ENCODE results near the gene CCDC157. TPM values are rescaled to one million over a fixed set of nuclear protein-coding genes. Genes with fewer than 3 reads are reported as not detected.
A peak's percentile ranks its signal among the peaks of the same experiment; 100 is the strongest.

CCDC157 gene
- total RNA-seq, 1 experiment from 2014 or later: 1.9 TPM

DNA sequence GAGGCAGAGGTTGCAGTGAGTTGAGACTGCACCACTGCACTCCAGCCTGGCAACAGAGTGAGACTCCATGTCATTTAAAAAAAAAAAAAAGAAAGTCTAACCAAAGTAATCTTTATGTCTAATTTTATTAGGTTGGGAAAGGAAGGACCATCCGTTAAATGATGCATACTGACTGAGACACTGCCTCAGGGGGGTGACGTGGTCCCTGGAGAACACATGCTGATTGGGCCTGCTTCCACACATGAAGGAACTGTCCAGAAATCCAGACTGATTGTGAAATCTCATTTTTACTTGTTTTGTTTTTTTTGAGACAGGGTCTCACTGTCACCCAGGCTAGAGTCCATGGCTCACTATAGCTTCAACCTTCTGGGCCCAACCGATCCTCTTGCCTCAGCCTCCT, 5.6 kb upstream of the CCDC157 start:
- no peak overlapping the region for H3K27ac ChIP-seq
- no peak overlapping the region for H3K4me3 ChIP-seq
- H3K4me1 ChIP-seq (replicated peaks): peaks cover 10% of the 10 kb centered on the region
- no peaks in the 10 kb centered on the region for H3K9me3 ChIP-seq (replicated peaks)
- no peaks in the 10 kb centered on the region for H3K27me3 ChIP-seq (replicated peaks)
- no peak for DNase-seq (ENCODE audit: low read depth in 1 of 2, low spot score in 2 of 2)
- H3K36me3 ChIP-seq: peaks cover 81% of the 10 kb centered on the region

DNA sequence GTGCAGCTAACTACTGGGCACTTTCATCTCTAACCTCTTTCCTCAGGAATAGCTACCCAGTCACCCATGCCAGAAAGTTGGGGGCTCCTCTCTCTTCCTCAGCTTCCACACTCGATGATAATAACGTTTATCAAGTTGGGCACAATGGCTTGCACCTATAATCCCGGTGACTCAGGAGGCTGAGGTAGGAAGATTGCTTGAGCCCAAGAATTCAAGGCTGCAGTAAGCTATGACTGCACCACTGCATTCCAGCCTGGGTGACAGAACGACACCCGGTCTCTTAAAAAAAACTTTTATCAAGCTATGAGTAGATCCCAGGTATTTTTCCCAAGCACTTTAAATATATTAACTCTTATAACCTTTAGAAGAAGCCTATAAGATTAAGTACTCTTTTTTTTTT, 2.2 kb upstream of the CCDC157 start:
- Histone ChIP-seq H3K36me3 (peaks cover 56% of the 10 kb centered on the region), H3K4me3 (no peak overlapping the region), H3K27me3 (replicated peaks) (no peaks in the 10 kb centered on the region), H3K27ac (no peak overlapping the region), H3K4me1 (replicated peaks) (peaks cover 10% of the 10 kb centered on the region), H3K9me3 (replicated peaks) (no peaks in the 10 kb centered on the region)
- no peak for DNase-seq (ENCODE audit: low read depth in 1 of 2, low spot score in 2 of 2)

DNA sequence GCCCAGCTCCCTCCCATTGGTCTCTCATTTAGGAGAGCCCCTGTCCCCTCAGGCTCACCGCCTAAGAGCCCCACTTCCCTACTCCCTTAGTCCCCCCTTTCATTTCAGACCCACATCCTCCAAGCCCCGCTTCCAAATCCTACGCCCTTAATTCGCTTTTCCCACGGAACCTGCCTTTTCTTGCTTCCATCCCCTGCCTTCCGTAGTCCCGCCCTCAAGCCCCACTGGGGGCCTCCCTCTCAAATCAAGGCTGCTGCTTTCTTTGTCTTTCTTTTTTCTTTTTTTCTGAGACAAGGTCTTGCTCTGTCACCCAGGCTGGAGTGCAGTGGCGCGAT, 396 bp downstream of the CCDC157 start:
- no peaks in the 10 kb centered on the region for H3K27me3 ChIP-seq (replicated peaks)
- peaks cover 10% of the 10 kb centered on the region for H3K4me1 ChIP-seq (replicated peaks)
- peak overlapping the region; percentile 98 for H3K4me3 ChIP-seq
- H3K27ac ChIP-seq: peak overlapping the region; percentile 91
- peaks cover 36% of the 10 kb centered on the region for H3K36me3 ChIP-seq
- no peaks in the 10 kb centered on the region for H3K9me3 ChIP-seq (replicated peaks)
- DNase-seq (ENCODE audit: low read depth in 1 of 2, low spot score in 2 of 2): no peak

DNA sequence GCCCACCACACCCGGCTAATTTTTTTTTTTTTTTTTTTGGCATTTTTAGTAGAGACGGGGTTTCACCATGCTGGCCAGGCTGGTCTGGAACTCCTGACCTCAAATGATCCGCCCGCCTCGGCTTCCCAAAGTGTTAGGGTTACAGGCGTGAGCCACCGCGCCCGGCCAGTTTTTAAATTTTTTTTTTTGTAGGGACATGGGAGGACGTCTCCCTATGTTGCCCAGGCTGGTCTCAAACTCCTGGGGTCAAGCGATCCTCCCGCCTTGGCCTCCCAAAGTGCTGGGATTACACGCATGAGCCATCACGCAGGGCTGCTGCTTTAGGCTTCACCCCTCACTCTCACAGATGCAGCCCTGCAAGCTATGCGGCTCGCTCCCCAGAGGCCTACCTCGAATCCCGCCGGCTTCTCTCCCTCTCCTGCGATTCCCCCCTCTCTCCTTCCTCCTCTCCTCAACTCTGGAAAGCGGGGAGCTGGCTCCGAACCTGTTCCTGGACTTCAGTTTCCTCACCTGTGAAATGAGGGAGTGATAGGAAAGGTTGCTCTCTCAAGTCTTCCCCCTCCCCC, 926 bp downstream of the CCDC157 start:
- H3K4me1 ChIP-seq (replicated peaks): peaks cover 10% of the 10 kb centered on the region
- DNase-seq (ENCODE audit: low read depth in 1 of 2, low spot score in 2 of 2): no peak
- no peak overlapping the region for H3K4me3 ChIP-seq
- no peak overlapping the region for H3K27ac ChIP-seq
- no peaks in the 10 kb centered on the region for H3K27me3 ChIP-seq (replicated peaks)
- H3K36me3 ChIP-seq: peaks cover 31% of the 10 kb centered on the region
- no peaks in the 10 kb centered on the region; the same call in 1 of the 2 replicates for H3K9me3 ChIP-seq (replicated peaks)

DNA sequence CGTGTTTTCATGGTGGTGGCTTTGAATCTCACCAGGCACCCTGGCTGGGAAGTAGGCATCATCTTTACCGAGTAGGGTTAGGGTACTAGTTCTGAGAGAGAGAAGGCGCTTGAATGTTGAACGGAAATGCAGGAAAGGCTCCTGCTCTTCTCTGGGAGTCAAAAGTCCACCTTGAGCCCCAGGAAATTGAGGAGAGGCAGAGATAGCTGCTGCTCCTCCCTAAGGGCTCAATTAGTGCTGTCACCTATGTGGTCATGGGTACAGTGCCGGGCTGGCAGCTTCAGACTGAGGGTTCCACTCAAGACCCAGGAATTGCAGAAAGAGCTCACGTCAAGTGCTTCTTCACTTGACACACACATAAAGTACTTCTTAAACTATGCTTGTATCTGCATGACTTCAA, 1.7 kb downstream of the CCDC157 start:
- H3K4me3 ChIP-seq: no peak overlapping the region
- peaks cover 10% of the 10 kb centered on the region for H3K4me1 ChIP-seq (replicated peaks)
- H3K27ac ChIP-seq: no peak overlapping the region
- H3K27me3 ChIP-seq (replicated peaks): no peaks in the 10 kb centered on the region
- peaks cover 26% of the 10 kb centered on the region for H3K36me3 ChIP-seq
- no peak for DNase-seq (ENCODE audit: low read depth in 1 of 2, low spot score in 2 of 2)
- no peaks in the 10 kb centered on the region; the same call in 1 of the 2 replicates for H3K9me3 ChIP-seq (replicated peaks)

DNA sequence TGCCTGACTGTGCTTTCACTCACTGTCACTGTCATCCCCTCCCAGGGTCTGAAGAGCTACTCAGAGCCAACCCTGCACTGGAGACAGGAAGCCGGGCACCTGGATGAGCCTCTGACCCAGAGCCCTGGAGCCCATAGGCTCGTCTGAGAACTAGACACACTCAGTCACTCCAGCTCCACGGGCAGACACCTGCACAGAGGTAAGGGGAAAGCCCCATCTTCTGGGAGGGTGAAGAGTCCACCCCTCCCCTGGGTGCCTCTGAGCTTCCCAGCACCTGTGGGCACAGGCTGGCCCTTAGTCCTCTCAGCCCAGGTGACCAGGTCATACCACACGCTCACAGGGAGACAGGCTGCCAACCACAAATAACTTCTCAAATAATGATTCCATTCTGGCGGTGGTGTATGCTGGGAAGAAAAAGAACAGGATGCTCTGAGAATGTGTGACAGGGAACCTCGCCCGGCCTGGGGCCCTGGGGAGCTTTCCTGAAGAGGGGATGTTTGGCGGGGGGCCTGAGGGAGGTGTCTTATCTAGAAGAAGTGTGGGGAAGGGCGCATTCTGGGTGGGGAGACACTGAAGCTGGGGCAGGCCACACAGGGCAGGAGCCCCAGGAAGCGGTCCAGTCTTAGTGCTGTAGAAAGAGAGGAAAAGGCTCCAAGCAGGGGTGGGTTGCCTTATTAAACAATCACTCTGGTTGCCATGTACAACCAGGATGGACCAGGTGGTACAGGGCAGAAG, 5.3 kb downstream of the CCDC157 start:
- no peaks in the 10 kb centered on the region for H3K27me3 ChIP-seq (replicated peaks)
- no peaks in the 10 kb centered on the region; the same call in 1 of the 2 replicates for H3K36me3 ChIP-seq
- no peak overlapping the region for H3K27ac ChIP-seq
- H3K4me3 ChIP-seq: no peak overlapping the region
- H3K4me1 ChIP-seq (replicated peaks): no peaks in the 10 kb centered on the region
- H3K9me3 ChIP-seq (replicated peaks): no peaks in the 10 kb centered on the region; the same call in 1 of the 2 replicates
- DNase-seq (ENCODE audit: low read depth in 1 of 2, low spot score in 2 of 2): no peak

DNA sequence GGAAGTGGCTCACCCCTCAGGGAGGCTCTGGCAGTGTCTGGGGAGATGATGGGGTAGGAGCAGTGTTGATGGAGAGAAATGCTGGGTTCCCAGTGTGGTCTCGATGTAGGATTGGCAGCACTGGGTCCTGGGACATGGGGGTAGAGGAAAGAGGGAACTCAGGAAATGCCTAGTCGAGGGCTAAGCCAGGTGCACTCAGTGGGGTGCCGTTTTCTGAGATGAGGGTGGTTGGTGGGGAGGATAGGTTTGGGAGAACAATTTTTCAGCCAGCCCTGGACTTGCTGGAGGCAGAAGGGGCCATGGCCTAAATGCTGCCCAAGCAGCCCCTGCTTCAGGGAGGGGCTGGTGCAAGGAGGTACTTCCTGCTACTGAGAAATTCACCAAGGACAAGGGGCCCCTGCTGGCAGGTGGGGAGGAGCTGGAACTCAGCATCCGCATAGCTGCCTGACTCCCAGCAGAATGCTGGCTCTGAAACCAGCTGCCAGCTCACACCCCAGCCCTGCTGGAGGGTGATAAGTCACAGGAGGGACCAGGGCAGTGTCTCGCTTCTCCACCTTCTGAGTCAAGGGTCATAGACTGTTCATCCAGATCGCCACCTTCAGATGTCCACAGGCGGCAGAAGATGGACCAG, 6.0 kb downstream of the CCDC157 start:
- no peaks in the 10 kb centered on the region; the same call in 1 of the 2 replicates for H3K9me3 ChIP-seq (replicated peaks)
- no peaks in the 10 kb centered on the region for H3K4me1 ChIP-seq (replicated peaks)
- no peak for DNase-seq (ENCODE audit: low read depth in 1 of 2, low spot score in 2 of 2)
- H3K4me3 ChIP-seq: no peak overlapping the region
- no peak overlapping the region for H3K27ac ChIP-seq
- H3K36me3 ChIP-seq: no peaks in the 10 kb centered on the region
- H3K27me3 ChIP-seq (replicated peaks): no peaks in the 10 kb centered on the region

DNA sequence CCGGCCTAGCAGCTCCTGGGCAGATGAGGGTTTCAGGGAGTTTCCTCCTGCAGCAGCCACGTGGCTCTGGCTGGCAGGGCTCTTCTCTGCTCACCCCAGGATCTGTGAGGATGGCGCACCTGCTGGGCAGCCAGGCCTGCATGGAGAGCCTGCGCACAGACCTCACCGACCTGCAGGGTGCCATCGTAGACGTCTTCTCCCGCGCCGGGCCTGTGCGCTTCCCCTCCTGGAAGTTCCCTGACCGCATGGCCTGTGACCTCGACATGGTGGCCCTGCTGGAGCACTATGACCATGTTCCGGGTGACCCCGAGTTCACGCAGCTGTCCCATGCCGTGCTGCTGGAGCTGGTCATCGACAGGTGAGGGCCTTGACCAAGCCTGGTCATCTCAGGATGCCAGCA, 9.1 kb downstream of the CCDC157 start:
- Histone ChIP-seq H3K27ac (no peak overlapping the region), H3K27me3 (replicated peaks) (no peaks in the 10 kb centered on the region), H3K9me3 (replicated peaks) (no peaks in the 10 kb centered on the region; the same call in 1 of the 2 replicates), H3K4me1 (replicated peaks) (no peaks in the 10 kb centered on the region), H3K4me3 (no peak overlapping the region), H3K36me3 (no peaks in the 10 kb centered on the region)
- DNase-seq (ENCODE audit: low read depth in 1 of 2, low spot score in 2 of 2): no peak

DNA sequence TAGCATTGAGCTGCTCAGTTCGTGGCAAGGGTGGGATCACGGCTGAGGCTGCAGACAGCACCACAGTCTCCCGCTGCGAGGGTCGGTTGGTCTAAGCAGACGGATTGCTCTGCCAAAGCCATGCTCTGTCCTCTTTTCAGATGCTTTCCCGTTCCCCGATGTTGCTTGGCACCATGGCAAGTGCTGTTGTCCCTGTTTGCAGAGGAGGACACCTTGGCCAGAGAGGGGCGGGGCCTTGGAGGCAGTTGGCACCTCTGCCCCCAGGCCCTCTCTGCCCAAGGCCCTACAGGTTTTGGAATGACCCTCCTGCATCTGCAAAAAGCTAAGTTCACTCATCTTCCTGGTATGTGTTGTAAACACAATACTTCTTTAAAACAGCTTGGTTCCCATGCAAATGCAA, 11.6 kb downstream of the CCDC157 start:
- Histone ChIP-seq H3K27ac (no peak overlapping the region), H3K27me3 (replicated peaks) (no peaks in the 10 kb centered on the region), H3K36me3 (no peaks in the 10 kb centered on the region), H3K4me1 (replicated peaks) (no peaks in the 10 kb centered on the region), H3K9me3 (replicated peaks) (no peaks in the 10 kb centered on the region), H3K4me3 (no peak overlapping the region)
- no peak for DNase-seq (ENCODE audit: low read depth in 1 of 2, low spot score in 2 of 2)

DNA sequence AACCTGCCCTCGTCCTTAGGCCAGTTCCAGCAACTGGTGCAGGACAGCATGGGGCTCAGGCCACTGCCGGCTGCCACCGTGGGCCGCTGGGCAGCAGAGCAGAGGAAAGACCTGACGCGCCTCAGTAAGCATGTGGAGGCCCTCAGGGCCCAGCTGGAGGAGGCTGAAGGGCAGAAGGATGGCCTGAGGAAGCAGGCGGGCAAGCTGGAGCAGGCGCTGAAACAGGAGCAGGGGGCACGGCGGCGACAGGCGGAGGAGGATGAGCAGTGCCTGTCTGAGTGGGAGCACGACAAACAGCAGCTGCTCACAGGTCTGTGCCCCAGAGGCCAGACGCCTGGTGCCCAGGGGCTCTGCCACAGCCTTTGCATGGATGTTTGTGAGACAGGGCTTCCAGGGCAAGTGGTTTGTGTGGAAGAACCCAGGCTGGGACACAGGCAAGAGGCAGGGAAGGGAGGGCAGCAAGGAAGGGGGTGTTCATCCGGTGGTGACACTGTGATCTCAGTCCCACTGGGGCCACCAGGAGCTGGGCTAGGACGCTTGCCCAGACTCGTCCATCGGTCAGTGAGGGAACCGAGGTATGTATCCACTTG, 13.9 kb downstream of the CCDC157 start:
- Histone ChIP-seq H3K9me3 (replicated peaks) (no peaks in the 10 kb centered on the region), H3K4me3 (no peak overlapping the region), H3K27me3 (replicated peaks) (no peaks in the 10 kb centered on the region), H3K27ac (no peak overlapping the region), H3K4me1 (replicated peaks) (no peaks in the 10 kb centered on the region), H3K36me3 (no peaks in the 10 kb centered on the region)
- DNase-seq (ENCODE audit: low read depth in 1 of 2, low spot score in 2 of 2): no peak

DNA sequence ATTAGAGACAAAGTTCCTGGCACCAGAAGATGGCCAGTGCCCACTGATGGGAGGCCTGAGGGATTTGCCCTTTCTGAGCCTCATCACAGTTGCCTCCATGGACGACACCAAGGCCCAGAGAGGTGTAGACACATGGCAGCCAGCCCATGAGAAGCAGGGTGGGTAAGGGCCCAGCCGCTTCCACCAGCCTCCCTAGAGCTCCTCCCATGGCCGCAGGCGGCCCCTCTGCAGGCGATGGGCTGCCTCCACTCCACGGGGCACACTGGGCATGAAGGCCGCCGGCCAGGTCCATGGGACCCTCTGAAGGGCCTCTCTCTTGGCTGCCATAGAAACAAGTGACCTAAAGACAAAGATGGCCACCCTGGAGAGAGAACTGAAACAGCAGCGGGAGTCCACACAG, 14.5 kb downstream of the CCDC157 start:
- Histone ChIP-seq H3K4me3 (no peak overlapping the region), H3K27me3 (replicated peaks) (no peaks in the 10 kb centered on the region), H3K9me3 (replicated peaks) (no peaks in the 10 kb centered on the region), H3K27ac (no peak overlapping the region), H3K4me1 (replicated peaks) (no peaks in the 10 kb centered on the region), H3K36me3 (no peaks in the 10 kb centered on the region)
- DNase-seq (ENCODE audit: low read depth in 1 of 2, low spot score in 2 of 2): no peak

DNA sequence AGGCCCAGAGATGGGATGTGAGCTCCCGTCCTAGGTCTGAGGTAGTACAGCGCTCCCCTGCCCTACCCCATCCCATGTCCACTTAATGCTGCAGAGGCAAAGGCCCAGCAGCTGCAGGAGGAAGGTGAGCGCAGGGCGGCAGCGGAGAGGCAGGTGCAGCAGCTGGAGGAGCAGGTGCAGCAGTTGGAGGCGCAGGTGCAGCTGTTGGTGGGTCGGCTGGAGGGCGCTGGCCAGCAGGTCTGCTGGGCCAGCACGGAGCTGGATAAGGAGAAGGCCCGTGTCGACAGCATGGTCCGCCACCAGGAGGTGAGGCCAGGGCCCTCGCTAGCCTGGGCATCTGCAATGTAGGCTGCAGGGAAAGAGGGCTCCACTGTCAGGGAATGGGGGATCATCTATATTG, 15.2 kb downstream of the CCDC157 start:
- Histone ChIP-seq H3K4me1 (replicated peaks) (no peaks in the 10 kb centered on the region), H3K36me3 (no peaks in the 10 kb centered on the region), H3K9me3 (replicated peaks) (no peaks in the 10 kb centered on the region), H3K27me3 (replicated peaks) (no peaks in the 10 kb centered on the region), H3K4me3 (no peak overlapping the region), H3K27ac (no peak overlapping the region)
- no peak for DNase-seq (ENCODE audit: low read depth in 1 of 2, low spot score in 2 of 2)

DNA sequence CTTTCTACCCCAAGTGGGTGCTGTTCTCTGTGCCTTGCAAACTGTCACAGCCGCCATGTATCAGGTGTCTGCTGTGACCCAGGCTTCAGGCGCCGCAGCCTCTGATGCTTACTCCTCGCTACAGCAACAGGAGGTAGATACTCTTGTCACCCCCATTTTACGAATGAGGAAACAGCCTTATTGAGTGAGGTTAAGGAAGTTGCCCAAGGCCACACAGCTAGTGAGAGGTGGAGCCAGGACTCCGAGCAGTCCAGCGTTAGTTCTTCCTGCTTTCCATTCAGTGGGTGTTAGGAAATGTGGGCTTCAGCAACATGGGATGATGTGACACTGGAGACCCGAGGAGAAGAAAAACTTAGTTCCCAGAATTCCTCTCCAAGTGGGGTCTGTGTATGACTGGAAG, 16.1 kb downstream of the CCDC157 start:
- Histone ChIP-seq H3K36me3 (0 out of 2 replicates have a peak, but pooled peaks cover 3% of the 10 kb centered on the region), H3K27ac (no peak overlapping the region), H3K4me1 (replicated peaks) (no peaks in the 10 kb centered on the region), H3K27me3 (replicated peaks) (no peaks in the 10 kb centered on the region), H3K4me3 (no peak overlapping the region), H3K9me3 (replicated peaks) (no peaks in the 10 kb centered on the region)
- DNase-seq (ENCODE audit: low read depth in 1 of 2, low spot score in 2 of 2): no peak

Data from SJSA1 (cell line).